Measurements from ENCODE around the gene GPN2.

GRCh38 chr1:26882696-26883463 lies 7.2 kb downstream of the GPN2 start:
- TF ChIP-seq CTCF (optimal IDR thresholded peaks at IDR 0.05 in 1 of 3, IDR thresholded peaks at IDR 0.05 in 1 of 3, conservative IDR thresholded peaks at IDR 0.05 in 1 of 3; ENCODE audit: extremely low read depth in 1 of 3, insufficient read depth in 2 of 3, low read length in 3 of 3) = no peak
- no peak for TF ChIP-seq EZH2 (IDR thresholded peaks at IDR 0.05; ENCODE audit: low read length)

Measured in keratinocyte (primary cell).